Spleen (tissue), 11 donors: ENCODE results near the gene FAT4. TPM values are rescaled to one million over a fixed set of nuclear protein-coding genes. Genes with fewer than 3 reads are reported as not detected.

ENCODE experiments used
- DNase-seq: peaks from one replicate; pipeline ENCODE4 v3.0.0-alpha.2; 2020
- H3K27ac ChIP-seq, 8 donors: fragments of 200-600 bp; sonication (generic) in 7 of 8; 1 replicate in 4 of 8; 2 replicates in 4 of 8; pipeline versions ENCODE4 v1.5.0 to v1.8.0; 2016 to 2021; ENCODE audit warnings: inconsistent platforms in 4 of 8, mild to moderate bottlenecking in 4 of 8, moderate library complexity in 1 of 8
- H3K27me3 ChIP-seq, 7 donors: fragments of 200-600 bp; sonication (generic) in 6 of 7; replicated peaks in 1 of 7; 1 replicate in 4 of 7; 2 replicates in 3 of 7; pipeline versions ENCODE4 v1.5.0 to v1.8.0; 2016 to 2021; ENCODE audit warnings: inconsistent platforms in 3 of 7, mild to moderate bottlenecking in 1 of 7
- H3K36me3 ChIP-seq, 6 donors: fragments of 200-600 bp; sonication (generic) in 5 of 6; 1 replicate in 4 of 6; 2 replicates in 2 of 6; pipeline versions ENCODE4 v1.5.0 to v1.8.0; 2016 to 2021; ENCODE audit warnings: inconsistent platforms in 2 of 6
- H3K4me1 ChIP-seq, 6 donors: fragments of 200-600 bp; sonication (generic) in 5 of 6; 1 replicate in 3 of 6; 2 replicates in 3 of 6; pipeline versions ENCODE4 v1.5.0 to v1.8.0; 2016 to 2021; ENCODE audit warnings: inconsistent platforms in 3 of 6
- H3K4me3 ChIP-seq, 8 donors: fragments of 200-600 bp; sonication (generic) in 7 of 8; 1 replicate in 4 of 8; 2 replicates in 4 of 8; pipeline versions ENCODE4 v1.5.0 to v1.8.0; 2016 to 2021; ENCODE audit warnings: inconsistent platforms in 4 of 8, mild to moderate bottlenecking in 4 of 8, moderate library complexity in 2 of 8
- H3K9me3 ChIP-seq, 8 donors: fragments of 200-600 bp; sonication (generic) in 7 of 8; 1 replicate in 4 of 8; 2 replicates in 4 of 8; pipeline versions ENCODE4 v1.5.0 to v1.8.0; 2016 to 2021; ENCODE audit warnings: inconsistent platforms in 4 of 8
- POLR2A ChIP-seq, 3 donors: fragments of 450-650 bp; IDR thresholded peaks; one replicate each; pipeline ENCODE4 v1.5.1; 2017; ENCODE audit warnings: antibody characterized with exemption in 3 of 3, mild to moderate bottlenecking in 1 of 3
- POLR2AphosphoS5 ChIP-seq, 3 donors: sonication (generic); formaldehyde crosslinking; IDR thresholded peaks; one replicate each; pipeline ENCODE4 v1.5.1; 2017; ENCODE audit warnings: antibody characterized with exemption in 3 of 3
- WGBS, 5 donors: extraction: QIAGEN DNeasy Blood & Tissue Kit in 3 of 5; methylation state at CpG; one replicate each; pipeline versions ENCODE4 v1.1.5 to v1.1.7; 2013 to 2018; 5-methylcytosine and 5-hydroxymethylcytosine counted together
- intact Hi-C: fragments of 100-400 bp; cut with DNase I; formaldehyde crosslinking; loops from one replicate; pipeline ENCODE4 v1.15.0; 2023; ENCODE audit warnings: low total_unique reads
- polyA plus RNA-seq, 3 donors: library from polyadenylated mRNA; stranded (reverse); fragments of 200-250 nt; gene quantifications; one replicate each; pipeline ENCODE4 v1.2.1, GENCODE V29; 2013
- total RNA-seq, 7 donors: library from RNA; depleted of rRNA in 3 of 7; stranded (reverse); fragments of >200 nt in 3 of 7; fragmentation: NEBNext Ultra II Directional in 4 of 7; extraction: Animal tissue kit (Norgen Biotek cat#: 25700) in 4 of 7; gene quantifications; one replicate each; pipeline versions ENCODE4 v1.1.0 to v1.2.1, GENCODE V29; 2016 to 2021
- TF ChIP-seq, protein P1 (sequence below), 11 experiments: fragments of 200-600 bp in 7 of 11; fragments of 450-650 bp in 4 of 11; sonication (generic) in 4 of 11; IDR thresholded peaks in 8 of 11; conservative IDR thresholded peaks in 3 of 11; 1 replicate in 7 of 11; 2 replicates in 4 of 11; pipeline versions ENCODE4 v1.4.0 to v1.8.0; 2016 to 2021; ENCODE audit warnings: antibody characterized with exemption in 11 of 11, inconsistent platforms in 4 of 11, mild to moderate bottlenecking in 1 of 11
- donor health status: healthy with polysubstance abuse.
- donor health status: DM: no; HTN: no; CAD: no; lungs with moderate emphysema.
- donor health status: DM: no; HTN: no; CAD: no.
- donor health status: Bipolar disorder and iron deficiency.
- donor health status: healthy.
- donor health status: DM: no; HTN: no; CAD: no.
- donor health status: DM: yes; HTN: yes; CAD: no.

The FAT4 gene
- total and polyA plus RNA-seq, 10 donors = 0.24 to 41.2 (median 18.2) TPM

DNA sequence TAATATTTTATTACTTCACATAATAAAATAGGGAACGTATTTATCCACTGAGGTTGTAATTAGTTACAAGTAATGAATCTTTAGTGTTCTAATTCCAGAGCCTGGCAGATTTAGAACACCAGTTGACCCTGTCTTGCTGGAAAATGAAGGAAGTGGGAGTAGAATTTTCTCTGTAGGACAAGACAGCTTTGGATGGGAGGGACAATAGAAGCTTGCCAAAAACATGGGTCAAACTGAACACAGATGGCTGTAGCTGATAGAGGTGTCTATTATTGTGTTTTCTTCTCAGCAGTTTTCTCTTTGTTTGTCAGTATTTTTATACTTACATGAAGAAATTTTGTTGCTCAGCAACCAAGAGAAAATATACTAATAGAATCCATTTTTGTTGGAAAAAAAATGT, 20.2 kb downstream of the FAT4 start:
- H3K27me3 ChIP-seq = no peaks in the 10 kb centered on the region
- TF ChIP-seq, protein P1, sequence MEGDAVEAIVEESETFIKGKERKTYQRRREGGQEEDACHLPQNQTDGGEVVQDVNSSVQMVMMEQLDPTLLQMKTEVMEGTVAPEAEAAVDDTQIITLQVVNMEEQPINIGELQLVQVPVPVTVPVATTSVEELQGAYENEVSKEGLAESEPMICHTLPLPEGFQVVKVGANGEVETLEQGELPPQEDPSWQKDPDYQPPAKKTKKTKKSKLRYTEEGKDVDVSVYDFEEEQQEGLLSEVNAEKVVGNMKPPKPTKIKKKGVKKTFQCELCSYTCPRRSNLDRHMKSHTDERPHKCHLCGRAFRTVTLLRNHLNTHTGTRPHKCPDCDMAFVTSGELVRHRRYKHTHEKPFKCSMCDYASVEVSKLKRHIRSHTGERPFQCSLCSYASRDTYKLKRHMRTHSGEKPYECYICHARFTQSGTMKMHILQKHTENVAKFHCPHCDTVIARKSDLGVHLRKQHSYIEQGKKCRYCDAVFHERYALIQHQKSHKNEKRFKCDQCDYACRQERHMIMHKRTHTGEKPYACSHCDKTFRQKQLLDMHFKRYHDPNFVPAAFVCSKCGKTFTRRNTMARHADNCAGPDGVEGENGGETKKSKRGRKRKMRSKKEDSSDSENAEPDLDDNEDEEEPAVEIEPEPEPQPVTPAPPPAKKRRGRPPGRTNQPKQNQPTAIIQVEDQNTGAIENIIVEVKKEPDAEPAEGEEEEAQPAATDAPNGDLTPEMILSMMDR (IDR thresholded peaks at IDR 0.05 in 8 of 11, conservative IDR thresholded peaks at IDR 0.05 in 3 of 11) = no peak
- TF ChIP-seq POLR2A (IDR thresholded peaks at IDR 0.05) (no peak), POLR2AphosphoS5 (IDR thresholded peaks at IDR 0.05) (no peak)
- H3K36me3 ChIP-seq = no peaks in the 10 kb centered on the region
- peak overlapping the region in 4 of 8 donors; percentile 3 to 45 (median 6) for H3K27ac ChIP-seq
- DNase-seq = no peak
- no peak overlapping the region for H3K4me3 ChIP-seq
- 42 to 65% (median 50%) methylated on average over 1 of the region's 1 CpG for WGBS, 5 donors
- intact Hi-C loops = no loop called here
- H3K4me1 ChIP-seq = peaks cover 0 to 13% (median 0%) of the 10 kb centered on the region in 6 donors
- no peaks in the 10 kb centered on the region for H3K9me3 ChIP-seq

DNA sequence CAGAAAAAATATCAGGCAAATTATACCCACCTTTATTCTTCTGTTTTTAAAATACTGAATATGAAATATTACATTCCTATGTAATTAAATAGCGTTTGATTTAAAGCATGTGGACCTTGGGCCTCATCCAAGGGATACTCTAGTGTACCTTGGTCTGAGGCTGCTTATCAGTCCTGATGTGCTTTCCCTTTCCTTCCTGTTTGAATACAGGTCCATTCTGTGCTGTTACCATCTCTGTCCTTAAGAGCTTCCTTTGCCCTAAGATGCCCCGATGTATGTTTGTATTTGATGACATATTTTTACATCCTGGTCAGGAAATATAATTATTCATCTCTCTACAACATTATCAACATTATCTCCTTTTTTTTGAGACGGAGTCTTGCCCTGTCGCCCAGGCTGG, 24.1 kb downstream of the FAT4 start:
- peaks cover 0 to 13% (median 0%) of the 10 kb centered on the region in 6 donors for H3K4me1 ChIP-seq
- H3K9me3 ChIP-seq = no peaks in the 10 kb centered on the region
- H3K27ac ChIP-seq = peak overlapping the region in 5 of 8 donors; percentile 6 to 69 (median 53)
- intact Hi-C loops = no loop called here
- H3K36me3 ChIP-seq = no peaks in the 10 kb centered on the region
- no peak overlapping the region for H3K4me3 ChIP-seq
- TF ChIP-seq, protein P1 (IDR thresholded peaks at IDR 0.05 in 8 of 11, conservative IDR thresholded peaks at IDR 0.05 in 3 of 11) = no peak
- peak in 1 of 3 donors; percentile 41 for TF ChIP-seq POLR2AphosphoS5 (IDR thresholded peaks at IDR 0.05)
- DNase-seq = no peak
- no peaks in the 10 kb centered on the region for H3K27me3 ChIP-seq
- WGBS, 5 donors = 53 to 64% (median 55%) methylated on average over 4 of the region's 4 CpGs

DNA sequence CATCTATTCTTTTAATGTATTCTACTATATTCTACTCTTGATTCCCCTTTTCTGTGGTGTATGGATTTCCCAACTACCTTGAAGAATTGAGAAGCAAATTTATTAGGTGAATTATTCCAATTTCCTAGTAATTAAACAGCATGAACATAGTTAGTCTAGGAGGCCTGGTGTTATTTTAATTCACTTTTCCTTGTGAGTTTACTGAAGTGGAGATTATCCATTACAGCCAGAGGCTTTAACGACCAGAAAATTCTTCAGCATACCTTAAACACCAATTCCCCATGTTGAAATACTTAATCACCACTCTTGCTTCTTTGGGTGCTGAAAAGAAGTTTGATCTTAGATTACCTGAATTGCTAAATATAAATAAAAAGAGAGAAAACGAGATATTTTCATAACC, 29.4 kb downstream of the FAT4 start:
- Histone ChIP-seq H3K9me3 (no peaks in the 10 kb centered on the region), H3K27ac (no peak overlapping the region), H3K27me3 (no peaks in the 10 kb centered on the region), H3K4me3 (no peak overlapping the region), H3K36me3 (no peaks in the 10 kb centered on the region), H3K4me1 (no peaks in the 10 kb centered on the region)
- TF ChIP-seq, protein P1 (IDR thresholded peaks at IDR 0.05 in 8 of 11, conservative IDR thresholded peaks at IDR 0.05 in 3 of 11) = no peak
- TF ChIP-seq POLR2A (IDR thresholded peaks at IDR 0.05) = no peak
- no peak for TF ChIP-seq POLR2AphosphoS5 (IDR thresholded peaks at IDR 0.05)
- WGBS, 5 donors = 72 to 80% (median 76%) methylated on average over 2 of the region's 2 CpGs
- DNase-seq = no peak
- intact Hi-C loops = no loop called here

DNA sequence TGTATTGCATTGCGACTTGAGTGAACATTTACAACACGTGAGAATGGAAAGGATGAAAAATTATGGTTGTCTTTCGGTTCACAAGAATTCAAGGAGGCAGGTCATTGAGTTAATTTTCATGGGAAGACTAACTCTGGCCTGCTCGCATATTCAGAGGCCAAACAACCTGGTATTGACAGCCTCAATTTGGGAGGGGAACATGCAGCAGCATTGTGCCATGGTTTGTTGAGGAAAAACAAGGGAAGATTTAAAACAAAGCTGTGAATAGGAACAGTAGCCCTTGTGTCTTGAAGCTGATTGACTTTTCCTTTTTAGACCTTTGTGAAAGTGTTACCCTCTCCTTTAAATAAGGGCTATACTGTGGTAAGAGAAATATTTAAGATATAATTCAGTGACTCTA, 31.9 kb downstream of the FAT4 start:
- intact Hi-C loops = no loop called here
- Histone ChIP-seq H3K4me1 (no peaks in the 10 kb centered on the region), H3K36me3 (no peaks in the 10 kb centered on the region), H3K27me3 (no peaks in the 10 kb centered on the region), H3K27ac (no peak overlapping the region), H3K9me3 (no peaks in the 10 kb centered on the region), H3K4me3 (no peak overlapping the region)
- TF ChIP-seq POLR2A (IDR thresholded peaks at IDR 0.05) (no peak), POLR2AphosphoS5 (IDR thresholded peaks at IDR 0.05) (no peak)
- TF ChIP-seq, protein P1 (IDR thresholded peaks at IDR 0.05 in 8 of 11, conservative IDR thresholded peaks at IDR 0.05 in 3 of 11) = no peak
- WGBS, 5 donors = 73 to 93% (median 87%) methylated on average over 4 of the region's 4 CpGs
- DNase-seq = no peak
